Karpas-422 (cell line): ENCODE results near the gene PLEKHM1. TPM values are rescaled to one million over a fixed set of nuclear protein-coding genes. Genes with fewer than 3 reads are reported as not detected.
"Not testable (repeated sequence)": the region's sequence is repeated elsewhere in the genome, so short reads cannot be mapped to it uniquely, and the experiment has no call there.

ENCODE experiments used
- DNase-seq: peaks from one replicate; pipeline ENCODE4 v3.0.0-alpha.2; 2015
- H2AFZ ChIP-seq: fragments of 200-600 bp; sonication (generic); 2 replicates; pipeline ENCODE4 v1.6.1; 2014; ENCODE audit warnings: antibody characterized with exemption, low read length, mixed read lengths
- H3K27ac ChIP-seq: fragments of 200-600 bp; sonication (generic); 2 replicates; pipeline ENCODE4 v1.5.1; 2014; ENCODE audit warnings: mild to moderate bottlenecking, low read length, moderate library complexity
- H3K27me3 ChIP-seq: fragments of 200-600 bp; sonication (generic); 2 replicates; pipeline ENCODE4 v1.6.1; 2014; ENCODE audit warnings: low read length, mixed read lengths
- H3K36me3 ChIP-seq: fragments of 200-600 bp; sonication (generic); 2 replicates; pipeline ENCODE4 v1.6.1; 2014; ENCODE audit warnings: low read length, mixed read lengths; ENCODE audit not compliant: insufficient read depth
- H3K4me1 ChIP-seq: fragments of 200-600 bp; sonication (generic); 2 replicates; pipeline ENCODE4 v1.6.1; 2014; ENCODE audit warnings: mild to moderate bottlenecking, low read length, mixed read lengths
- H3K4me2 ChIP-seq: fragments of 200-600 bp; sonication (generic); 2 replicates; pipeline ENCODE4 v1.6.1; 2014; ENCODE audit warnings: low read length, low read depth, mild to moderate bottlenecking; ENCODE audit not compliant: poor library complexity, severe bottlenecking
- H3K4me3 ChIP-seq: fragments of 200-600 bp; sonication (generic); 2 replicates; pipeline ENCODE4 v1.5.1; 2014; ENCODE audit warnings: mild to moderate bottlenecking, antibody characterized with exemption, low read length, mixed read lengths
- H3K79me2 ChIP-seq: fragments of 200-600 bp; sonication (generic); 2 replicates; pipeline ENCODE4 v1.6.1; 2014; ENCODE audit warnings: mild to moderate bottlenecking, low read length, mixed read lengths
- H3K9ac ChIP-seq: fragments of 200-600 bp; sonication (generic); 2 replicates; pipeline ENCODE4 v1.6.0; 2014; ENCODE audit warnings: low read length
- H3K9me2 ChIP-seq: fragments of 200-600 bp; sonication (generic), shearing (Covaris generic); replicated peaks from 2 replicates; pipeline ENCODE4 v1.6.0; 2014; ENCODE audit warnings: mild to moderate bottlenecking, low read length, moderate library complexity; ENCODE audit not compliant: insufficient read depth
- H3K9me3 ChIP-seq: fragments of 300-700, 200-600 bp; sonication (generic); 2 replicates; pipeline ENCODE4 v1.6.1; 2014; ENCODE audit warnings: low read length, mixed read lengths
- H4K20me1 ChIP-seq: fragments of 200-600 bp; sonication (generic); 2 replicates; pipeline ENCODE4 v1.6.1; 2014; ENCODE audit warnings: mild to moderate bottlenecking, antibody characterized with exemption, low read length, low read depth; ENCODE audit not compliant: insufficient read depth
- total RNA-seq: library from RNA; depleted of rRNA; stranded (reverse); fragments of >200 nt; shearing (Covaris generic); gene quantifications from 2 replicates; pipeline ENCODE4 v1.2.3, GENCODE V29; 2014; ENCODE audit warnings: low replicate concordance

PLEKHM1 gene
- total RNA-seq, 1 experiment from 2014 or later: 43.1 TPM

GRCh38 chr17:45453225-45453534 lies 37.3 kb downstream of the PLEKHM1 start:
- H3K79me2 ChIP-seq, H3K9me3 ChIP-seq, H2AFZ ChIP-seq, H4K20me1 ChIP-seq, H3K9me2 ChIP-seq, H3K27me3 ChIP-seq, H3K36me3 ChIP-seq: not testable (repeated sequence)
- H3K9ac ChIP-seq: peak overlapping the region; percentile 77
- peak overlapping the region; percentile 87 for H3K4me2 ChIP-seq
- H3K4me3 ChIP-seq: peak overlapping the region; percentile 64
- H3K27ac ChIP-seq: peak overlapping the region; percentile 96
- H3K4me1 ChIP-seq: peaks cover 32% of the 10 kb centered on the region
- DNase-seq: peak; percentile 70

GRCh38 chr17:45452329-45453224 lies 37.9 kb downstream of the PLEKHM1 start:
- not testable (repeated sequence) for H3K27me3 ChIP-seq, H2AFZ ChIP-seq, H3K36me3 ChIP-seq, H4K20me1 ChIP-seq, H3K9me3 ChIP-seq, H3K9me2 ChIP-seq, H3K79me2 ChIP-seq
- Histone ChIP-seq H3K9ac (peak overlapping the region; percentile 77), H3K4me1 (peaks cover 32% of the 10 kb centered on the region), H3K4me2 (peak overlapping the region; percentile 87), H3K27ac (peak overlapping the region; percentile 96), H3K4me3 (peak overlapping the region; percentile 64)
- DNase-seq: peak; percentile 56

- DNase-seq: peak; percentile 55
- not testable (repeated sequence) for H4K20me1 ChIP-seq
Measured at GRCh38 chr17:45451660-45452059, 38.9 kb downstream of the PLEKHM1 start.

GRCh38 chr17:45451131-45451530 lies 39.4 kb downstream of the PLEKHM1 start:
- no peaks in the 10 kb centered on the region for H3K27me3 ChIP-seq
- peaks cover 32% of the 10 kb centered on the region for H3K4me1 ChIP-seq
- no peaks in the 10 kb centered on the region for H4K20me1 ChIP-seq
- peak; percentile 63 for DNase-seq
- peak overlapping the region; percentile 66 for H3K4me2 ChIP-seq
- no peak overlapping the region for H2AFZ ChIP-seq
- H3K9me3 ChIP-seq: no peaks in the 10 kb centered on the region
- H3K79me2 ChIP-seq: no peaks in the 10 kb centered on the region
- H3K4me3 ChIP-seq: no peak overlapping the region; the same call in 1 of the 2 replicates
- no peaks in the 10 kb centered on the region for H3K9me2 ChIP-seq
- peak overlapping the region; percentile 61 for H3K9ac ChIP-seq
- no peaks in the 10 kb centered on the region; the same call in 1 of the 2 replicates for H3K36me3 ChIP-seq
- H3K27ac ChIP-seq: peak overlapping the region; percentile 96

More at GRCh38 chr17:45451660-45452059, 38.9 kb downstream of the PLEKHM1 start:
- not testable (repeated sequence) for H3K9me3 ChIP-seq, H3K79me2 ChIP-seq, H3K27me3 ChIP-seq, H2AFZ ChIP-seq, H3K36me3 ChIP-seq, H3K9me2 ChIP-seq
- peak overlapping the region; percentile 96 for H3K27ac ChIP-seq
- H3K4me2 ChIP-seq: peak overlapping the region; percentile 66
- peak overlapping the region; percentile 34; the same call in 1 of the 2 replicates for H3K4me3 ChIP-seq
- peaks cover 32% of the 10 kb centered on the region for H3K4me1 ChIP-seq
- peak overlapping the region; percentile 62 for H3K9ac ChIP-seq

- DNase-seq: not testable (repeated sequence)
Measured at GRCh38 chr17:45449708-45450329, 40.7 kb downstream of the PLEKHM1 start.

GRCh38 chr17:45449260-45449659 lies 41.3 kb downstream of the PLEKHM1 start:
- not testable (repeated sequence) for H3K27me3 ChIP-seq, H3K4me3 ChIP-seq, H4K20me1 ChIP-seq, H3K4me2 ChIP-seq, H2AFZ ChIP-seq, H3K27ac ChIP-seq, H3K9ac ChIP-seq, DNase-seq, H3K9me2 ChIP-seq, H3K79me2 ChIP-seq, H3K36me3 ChIP-seq, H3K9me3 ChIP-seq
- peaks cover 32% of the 10 kb centered on the region for H3K4me1 ChIP-seq

More at GRCh38 chr17:45449708-45450329, 40.7 kb downstream of the PLEKHM1 start:
- not testable (repeated sequence) for H2AFZ ChIP-seq, H4K20me1 ChIP-seq, H3K4me2 ChIP-seq, H3K4me3 ChIP-seq, H3K79me2 ChIP-seq, H3K27me3 ChIP-seq, H3K9ac ChIP-seq, H3K9me2 ChIP-seq, H3K9me3 ChIP-seq, H3K27ac ChIP-seq, H3K36me3 ChIP-seq
- H3K4me1 ChIP-seq: peaks cover 32% of the 10 kb centered on the region

- not testable (repeated sequence) for H3K9me2 ChIP-seq, H3K4me2 ChIP-seq, H3K9me3 ChIP-seq, DNase-seq, H3K27me3 ChIP-seq, H3K79me2 ChIP-seq, H4K20me1 ChIP-seq, H2AFZ ChIP-seq, H3K36me3 ChIP-seq, H3K27ac ChIP-seq, H3K9ac ChIP-seq, H3K4me3 ChIP-seq
- peaks cover 26% of the 10 kb centered on the region for H3K4me1 ChIP-seq
Measured at GRCh38 chr17:45448483-45448882, 42.0 kb downstream of the PLEKHM1 start.

GRCh38 chr17:45448066-45448465 lies 42.5 kb downstream of the PLEKHM1 start:
- not testable (repeated sequence) for H3K4me2 ChIP-seq, H2AFZ ChIP-seq, H3K9me2 ChIP-seq, H3K4me3 ChIP-seq, H4K20me1 ChIP-seq, DNase-seq, H3K27ac ChIP-seq, H3K9ac ChIP-seq, H3K36me3 ChIP-seq, H3K27me3 ChIP-seq, H3K79me2 ChIP-seq, H3K9me3 ChIP-seq
- H3K4me1 ChIP-seq: peaks cover 22% of the 10 kb centered on the region
